Left cardiac atrium (tissue), 2 donors: Measurements from ENCODE around the gene AGAP9. TPM values are rescaled to one million over a fixed set of nuclear protein-coding genes. Genes with fewer than 3 reads are reported as not detected.

Experiments
- total RNA-seq, 2 donors: library from RNA; stranded (reverse); fragmentation: NEBNext Ultra II Directional; extraction: Animal tissue kit (Norgen Biotek cat#: 25700); gene quantifications; one replicate each; pipeline ENCODE4 v1.2.1, GENCODE V29; 2021
- donor health status: DM: no; HTN: yes; CAD: no; lungs with severe emphysema.
- donor health status: DM: yes; HTN: yes; CAD: no.

The AGAP9 gene
- total RNA-seq, 2 donors from 2014 or later: 2.6 to 2.7 TPM

Other genes starting within 250 kb of the AGAP9 start
- gene GDF10, start 223.4 kb downstream of the AGAP9 start, total RNA-seq: 1 to 10 TPM in 1 of 2 donors, under 1 TPM in 1; 0.89 to 1.4 TPM
- gene GDF2, start 201.2 kb downstream of the AGAP9 start, total RNA-seq: not detected
- not detected for gene RBP3, start 175.3 kb downstream of the AGAP9 start, total RNA-seq
- gene ZNF488, start 139.3 kb downstream of the AGAP9 start, total RNA-seq: not detected
- 1 to 10 TPM; 4.1 to 7.0 TPM for gene ANXA8, start 39.5 kb downstream of the AGAP9 start, total RNA-seq
- gene FAM25G, start 31.9 kb downstream of the AGAP9 start, total RNA-seq: not detected
- 1 to 10 TPM; 1.6 to 3.8 TPM for gene SYT15B, start 240.0 kb upstream of the AGAP9 start, total RNA-seq